Measurements from ENCODE around the gene CRTC1.

Gene CRTC1

GRCh38 chr19:18770663-18771327 is 87.3 kb downstream of the CRTC1 start:
- DNase-seq (ENCODE audit: low spot score) = no peak

- no peak for DNase-seq (ENCODE audit: low spot score)
Measured at GRCh38 chr19:18771328-18772242, 88.1 kb downstream of the CRTC1 start.

- no peak for DNase-seq (ENCODE audit: low spot score)
Measured at GRCh38 chr19:18772620-18773587, 89.4 kb downstream of the CRTC1 start.

- no peak for DNase-seq (ENCODE audit: low spot score)
Measured at GRCh38 chr19:18773682-18774081, 90.2 kb downstream of the CRTC1 start.

GRCh38 chr19:18774107-18774506 is 90.6 kb downstream of the CRTC1 start:
- DNase-seq (ENCODE audit: low spot score) = no peak

GRCh38 chr19:18774782-18775444 is 91.4 kb downstream of the CRTC1 start:
- DNase-seq (ENCODE audit: low spot score) = no peak

GRCh38 chr19:18775586-18776287 is 92.3 kb downstream of the CRTC1 start:
- no peak for DNase-seq (ENCODE audit: low spot score)

GRCh38 chr19:18776288-18776594 is 92.8 kb downstream of the CRTC1 start:
- DNase-seq (ENCODE audit: low spot score) = no peak

GRCh38 chr19:18776736-18777135 is 93.3 kb downstream of the CRTC1 start:
- no peak for DNase-seq (ENCODE audit: low spot score)

- no peak for DNase-seq (ENCODE audit: low spot score)
Measured at GRCh38 chr19:18777301-18778075, 94.0 kb downstream of the CRTC1 start.

- no peak for DNase-seq (ENCODE audit: low spot score)
Measured at GRCh38 chr19:18778076-18778389, 94.6 kb downstream of the CRTC1 start.

GRCh38 chr19:18778826-18779495 is 95.5 kb downstream of the CRTC1 start:
- DNase-seq (ENCODE audit: low spot score) = no peak

GRCh38 chr19:18780081-18780480 is 96.6 kb downstream of the CRTC1 start:
- no peak for DNase-seq (ENCODE audit: low spot score)

GRCh38 chr19:18780631-18781030 is 97.2 kb downstream of the CRTC1 start:
- no peak for DNase-seq (ENCODE audit: low spot score)

GRCh38 chr19:18781047-18781600 is 97.6 kb downstream of the CRTC1 start:
- no peak for DNase-seq (ENCODE audit: low spot score)

GRCh38 chr19:18781885-18782527 is 98.5 kb downstream of the CRTC1 start:
- DNase-seq (ENCODE audit: low spot score) = no peak

- no peak for DNase-seq (ENCODE audit: low spot score)
Measured at GRCh38 chr19:18782559-18783225, 99.2 kb downstream of the CRTC1 start.

- no peak for DNase-seq (ENCODE audit: low spot score)
Measured at GRCh38 chr19:18783958-18784785, 100.7 kb downstream of the CRTC1 start.

Measured in globus pallidus (tissue), 1 donor.